Effector memory CD8-positive, alpha-beta T cell (primary cell): ENCODE measurements around the gene DMWD.

Experiments used
- ATAC-seq: fragments of 150-1000 bp; cut with Tn5 transposase; replicated peaks from 2 replicates; pipeline ENCODE4 v1.10.0; 2021; ENCODE audit warnings: mild to moderate bottlenecking, moderate library complexity
- DNase-seq, 3 experiments: peaks; one replicate each; pipeline ENCODE4 v3.0.0; 2021
- H3K27ac Mint-ChIP-seq, 2 donors: one replicate each; pipeline ENCODE4 v1.8.0; 2022; ENCODE audit warnings: mild to moderate bottlenecking in 2 of 2, mixed read lengths in 2 of 2, moderate library complexity in 2 of 2
- H3K27me3 Mint-ChIP-seq, 2 donors: one replicate each; pipeline ENCODE4 v1.8.0; 2022; ENCODE audit warnings: mixed read lengths in 2 of 2
- H3K36me3 Mint-ChIP-seq: one replicate; pipeline ENCODE4 v1.8.0; 2022; ENCODE audit warnings: mild to moderate bottlenecking, moderate library complexity, mixed read lengths; ENCODE audit not compliant: insufficient read depth
- H3K4me1 Mint-ChIP-seq, 2 donors: one replicate each; pipeline ENCODE4 v1.8.0; 2022; ENCODE audit warnings: low read depth in 2 of 2, mixed read lengths in 2 of 2
- H3K4me3 Mint-ChIP-seq, 2 donors: one replicate each; pipeline ENCODE4 v1.8.0; 2022; ENCODE audit warnings: mild to moderate bottlenecking in 2 of 2, mixed read lengths in 2 of 2, moderate library complexity in 2 of 2
- H3K9me3 Mint-ChIP-seq, 2 donors: one replicate each; pipeline ENCODE4 v1.8.0; 2022; ENCODE audit warnings: mixed read lengths in 2 of 2
- total RNA-seq, 9 experiments: gene quantifications; one replicate each; lab custom pipeline; 2026; lab: John Stamatoyannopoulos, UW

DMWD gene, protein sequence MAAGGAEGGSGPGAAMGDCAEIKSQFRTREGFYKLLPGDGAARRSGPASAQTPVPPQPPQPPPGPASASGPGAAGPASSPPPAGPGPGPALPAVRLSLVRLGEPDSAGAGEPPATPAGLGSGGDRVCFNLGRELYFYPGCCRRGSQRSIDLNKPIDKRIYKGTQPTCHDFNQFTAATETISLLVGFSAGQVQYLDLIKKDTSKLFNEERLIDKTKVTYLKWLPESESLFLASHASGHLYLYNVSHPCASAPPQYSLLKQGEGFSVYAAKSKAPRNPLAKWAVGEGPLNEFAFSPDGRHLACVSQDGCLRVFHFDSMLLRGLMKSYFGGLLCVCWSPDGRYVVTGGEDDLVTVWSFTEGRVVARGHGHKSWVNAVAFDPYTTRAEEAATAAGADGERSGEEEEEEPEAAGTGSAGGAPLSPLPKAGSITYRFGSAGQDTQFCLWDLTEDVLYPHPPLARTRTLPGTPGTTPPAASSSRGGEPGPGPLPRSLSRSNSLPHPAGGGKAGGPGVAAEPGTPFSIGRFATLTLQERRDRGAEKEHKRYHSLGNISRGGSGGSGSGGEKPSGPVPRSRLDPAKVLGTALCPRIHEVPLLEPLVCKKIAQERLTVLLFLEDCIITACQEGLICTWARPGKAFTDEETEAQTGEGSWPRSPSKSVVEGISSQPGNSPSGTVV
- total RNA-seq: 23.7 to 40.8 (median 28.7) reads per million in 9 experiments

DNA sequence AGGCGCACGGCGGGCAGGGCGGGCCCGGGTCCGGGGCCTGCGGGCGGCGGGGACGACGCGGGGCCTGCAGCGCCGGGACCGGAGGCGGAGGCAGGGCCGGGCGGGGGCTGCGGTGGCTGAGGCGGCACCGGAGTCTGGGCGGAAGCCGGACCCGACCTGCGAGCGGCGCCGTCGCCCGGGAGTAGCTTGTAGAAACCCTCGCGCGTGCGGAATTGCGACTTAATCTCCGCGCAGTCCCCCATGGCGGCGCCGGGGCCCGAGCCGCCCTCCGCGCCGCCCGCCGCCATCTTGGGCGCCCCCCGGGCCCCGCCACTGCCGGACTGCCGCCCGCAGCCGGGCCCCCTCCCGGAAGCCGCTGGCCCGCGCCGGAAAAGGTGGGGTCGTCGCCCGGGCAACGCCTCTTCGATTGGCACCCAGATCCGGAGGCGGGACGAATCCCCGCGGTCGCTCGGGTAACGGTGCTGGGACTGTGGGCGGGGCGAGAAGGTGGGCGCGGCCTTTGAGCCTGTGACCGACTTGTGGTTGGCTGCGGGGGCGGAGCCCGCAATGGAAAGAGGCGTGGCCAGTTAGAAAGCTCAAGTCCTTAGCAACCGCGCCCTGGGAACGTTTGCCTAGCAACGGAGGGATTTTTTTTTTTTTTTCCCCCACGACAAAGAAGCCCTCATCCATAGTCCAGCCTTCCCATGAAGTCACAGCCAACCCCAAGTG, at the start of gene DMWD:
DMWD (minus strand) TSS at position 376 of the 708 bp plus-strand sequence; CDS start at position 287, 89 bp downstream.
- H3K36me3 Mint-ChIP-seq: peaks cover 44% of the 10 kb centered on the region
- H3K27me3 Mint-ChIP-seq: peaks cover 0 to 32% of the 10 kb centered on the region in 2 donors
- ATAC-seq: peak; percentile 90
- no peaks in the 10 kb centered on the region for H3K9me3 Mint-ChIP-seq
- H3K4me3 Mint-ChIP-seq: peak within 1 kb of the TSS; percentile 81 to 89
- DNase-seq: peak; percentile 99 to 100 (median 99)
- H3K27ac Mint-ChIP-seq: peak within 1 kb of the TSS; percentile 73 to 93
- peaks cover 36 to 42% of the 10 kb centered on the region in 2 donors for H3K4me1 Mint-ChIP-seq

DNA sequence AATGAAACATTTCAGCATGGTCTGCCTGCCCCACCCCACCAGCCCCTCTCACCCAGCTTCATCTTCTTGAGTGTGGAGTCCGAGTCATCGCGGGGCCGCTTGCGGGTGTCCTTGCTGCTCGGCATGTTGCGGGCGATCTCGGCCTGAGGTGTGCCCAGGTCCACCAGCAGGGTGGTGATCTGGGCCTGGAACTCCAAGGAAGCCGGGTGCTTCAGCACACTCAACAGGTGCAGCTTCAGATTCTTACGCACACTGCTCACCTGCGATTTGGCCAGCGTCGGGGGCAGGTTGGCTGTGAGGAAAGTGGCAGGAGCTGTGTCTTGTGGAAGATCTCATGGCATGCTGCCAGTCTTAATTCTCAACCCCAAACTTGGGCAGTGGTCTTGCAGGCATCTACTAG, 49.6 kb upstream of the DMWD start:
- Mint-ChIP-seq H3K4me3 (no peak overlapping the region), H3K4me1 (peaks cover 0 to 17% of the 10 kb centered on the region in 2 donors), H3K9me3 (no peaks in the 10 kb centered on the region), H3K27me3 (no peaks in the 10 kb centered on the region), H3K27ac (no peak overlapping the region), H3K36me3 (peaks cover 95% of the 10 kb centered on the region)
- no peak for ATAC-seq
- DNase-seq: no peak

DNA sequence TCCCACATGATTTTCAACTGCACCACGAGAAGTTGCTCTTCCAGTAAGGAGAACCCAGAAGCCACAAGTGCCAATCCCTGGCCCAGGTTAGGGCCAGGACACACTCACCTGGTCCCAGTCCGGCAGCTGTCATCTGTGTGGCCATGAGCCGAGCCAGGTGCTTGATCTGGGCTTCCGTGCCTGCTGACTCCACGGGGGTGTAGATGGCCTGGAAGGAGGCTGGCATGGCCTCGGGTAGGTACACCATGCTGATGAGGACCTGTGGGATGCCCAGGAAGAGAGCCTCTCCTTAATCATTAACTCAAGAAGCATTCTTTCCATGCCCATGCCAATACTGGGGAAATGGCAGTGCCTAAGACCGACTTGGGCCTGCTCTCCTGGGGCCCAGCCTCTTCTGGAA, 42.3 kb upstream of the DMWD start:
- ATAC-seq: no peak
- H3K27ac Mint-ChIP-seq: peak overlapping the region in 1 of 2 donors; percentile 74
- H3K9me3 Mint-ChIP-seq: no peaks in the 10 kb centered on the region
- DNase-seq: no peak
- H3K27me3 Mint-ChIP-seq: no peaks in the 10 kb centered on the region
- peaks cover 0 to 3% of the 10 kb centered on the region in 2 donors for H3K4me1 Mint-ChIP-seq
- H3K4me3 Mint-ChIP-seq: no peak overlapping the region
- H3K36me3 Mint-ChIP-seq: peaks cover 98% of the 10 kb centered on the region

DNA sequence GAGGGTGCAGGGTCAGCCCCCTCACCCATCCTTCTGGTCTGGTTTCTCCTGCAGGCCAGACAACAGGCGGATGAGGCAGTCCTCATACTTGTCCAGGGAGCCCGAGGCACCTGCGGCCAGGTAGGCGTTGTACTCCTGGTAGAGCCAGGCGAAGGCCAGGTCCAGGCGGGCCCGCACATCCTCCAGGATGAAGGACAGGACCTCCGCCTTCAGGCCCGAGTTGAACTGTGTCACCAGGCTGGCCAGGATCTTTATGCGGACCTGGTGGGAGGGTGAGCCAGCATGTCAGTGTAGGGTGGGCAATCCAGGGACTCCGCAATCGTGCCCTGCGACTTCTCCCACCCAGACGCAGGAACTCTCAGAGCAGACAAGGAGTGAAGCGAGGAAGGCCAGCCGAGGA, 36.3 kb upstream of the DMWD start:
- H3K9me3 Mint-ChIP-seq: no peaks in the 10 kb centered on the region
- DNase-seq: no peak
- ATAC-seq: no peak
- H3K36me3 Mint-ChIP-seq: peaks cover 66% of the 10 kb centered on the region
- no peak overlapping the region for H3K27ac Mint-ChIP-seq
- H3K27me3 Mint-ChIP-seq: no peaks in the 10 kb centered on the region
- no peaks in the 10 kb centered on the region for H3K4me1 Mint-ChIP-seq
- H3K4me3 Mint-ChIP-seq: no peak overlapping the region

DNA sequence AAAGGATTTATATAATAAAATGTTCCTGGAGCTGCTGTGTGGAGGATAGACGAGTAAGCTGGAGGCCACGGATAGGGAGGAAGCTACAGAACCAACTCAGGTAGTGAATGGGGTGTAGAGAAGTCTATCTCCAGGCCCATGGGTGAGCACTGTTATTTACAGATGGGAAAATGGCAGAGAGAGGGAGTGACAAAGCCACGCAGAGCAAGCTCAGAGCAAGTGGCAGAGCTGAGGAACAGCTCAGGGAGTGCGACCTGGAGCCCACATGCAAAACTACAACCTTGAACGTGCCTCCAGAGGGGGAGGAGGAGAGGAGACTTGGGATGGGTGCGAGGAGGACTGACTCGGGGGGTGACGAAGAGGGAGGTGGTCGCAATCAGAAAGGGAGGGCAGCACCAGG, 35.9 kb upstream of the DMWD start:
- H3K27ac Mint-ChIP-seq: no peak overlapping the region
- no peak overlapping the region for H3K4me3 Mint-ChIP-seq
- H3K27me3 Mint-ChIP-seq: no peaks in the 10 kb centered on the region
- ATAC-seq (no peak), DNase-seq (no peak)
- no peaks in the 10 kb centered on the region for H3K4me1 Mint-ChIP-seq
- H3K9me3 Mint-ChIP-seq: no peaks in the 10 kb centered on the region
- peaks cover 61% of the 10 kb centered on the region for H3K36me3 Mint-ChIP-seq

DNA sequence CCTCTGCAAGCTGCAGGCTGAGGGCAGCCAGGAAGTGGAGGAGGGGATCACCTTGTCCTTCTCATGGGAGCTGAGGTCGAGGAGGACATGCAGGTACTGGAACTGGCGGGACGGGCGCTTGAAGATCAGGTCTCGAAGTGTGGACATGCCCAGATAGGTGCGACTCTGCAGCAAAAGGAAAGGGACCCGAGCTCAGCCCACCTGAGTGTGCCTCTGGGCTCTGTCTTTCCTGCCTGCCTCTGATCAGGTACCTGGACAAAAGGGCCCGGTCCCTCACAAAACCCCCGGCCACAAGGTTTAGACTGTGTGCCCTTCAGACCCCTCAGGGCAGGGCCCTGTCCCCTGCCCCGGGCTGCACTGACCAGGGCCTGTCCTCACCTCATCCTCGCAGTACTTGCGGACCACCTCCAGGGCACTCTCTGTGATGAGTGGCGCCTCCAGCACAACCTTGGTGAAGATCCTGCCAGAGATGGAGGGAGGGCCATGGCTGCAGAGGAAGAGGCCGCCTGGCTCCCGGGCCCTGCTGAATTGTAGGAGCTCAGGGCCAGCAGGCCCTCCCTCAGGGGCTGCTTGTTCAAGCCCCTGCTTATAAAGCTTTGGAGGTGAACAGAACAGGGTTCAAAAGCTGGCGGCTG, 34.9 kb upstream of the DMWD start:
- DNase-seq (no peak), ATAC-seq (no peak)

DNA sequence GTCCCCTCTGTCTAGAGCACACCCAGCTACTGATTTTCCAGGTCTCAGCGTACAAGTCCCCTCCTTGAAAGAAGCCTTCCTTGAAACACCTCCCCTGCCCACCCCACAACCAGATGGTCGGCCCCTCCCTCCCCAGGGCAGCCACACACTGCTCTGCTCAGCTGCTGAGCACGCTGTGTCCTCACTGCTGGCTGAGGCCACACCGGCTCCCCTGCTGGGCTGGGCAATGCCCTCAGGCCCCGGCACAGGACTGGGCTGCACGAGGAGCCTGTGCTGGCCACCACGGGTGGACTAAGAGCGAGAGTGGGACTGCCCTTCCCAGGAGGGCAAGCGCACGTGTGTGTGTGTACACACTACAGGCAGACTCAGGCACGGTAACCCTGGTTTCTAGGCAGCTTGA, 34.3 kb upstream of the DMWD start:
- no peak for ATAC-seq
- Mint-ChIP-seq H3K4me1 (peaks cover 0 to 2% of the 10 kb centered on the region in 2 donors), H3K27ac (no peak overlapping the region), H3K36me3 (peaks cover 45% of the 10 kb centered on the region), H3K27me3 (no peaks in the 10 kb centered on the region), H3K9me3 (no peaks in the 10 kb centered on the region), H3K4me3 (no peak overlapping the region)
- DNase-seq: no peak

More for the DNA sequence above, 34.9 kb upstream of the DMWD start:
- Mint-ChIP-seq H3K27me3 (no peaks in the 10 kb centered on the region), H3K36me3 (peaks cover 52% of the 10 kb centered on the region), H3K27ac (peak overlapping the region in 1 of 2 donors; percentile 20), H3K4me1 (peaks cover 0 to 2% of the 10 kb centered on the region in 2 donors), H3K4me3 (no peak overlapping the region), H3K9me3 (no peaks in the 10 kb centered on the region)

DNA sequence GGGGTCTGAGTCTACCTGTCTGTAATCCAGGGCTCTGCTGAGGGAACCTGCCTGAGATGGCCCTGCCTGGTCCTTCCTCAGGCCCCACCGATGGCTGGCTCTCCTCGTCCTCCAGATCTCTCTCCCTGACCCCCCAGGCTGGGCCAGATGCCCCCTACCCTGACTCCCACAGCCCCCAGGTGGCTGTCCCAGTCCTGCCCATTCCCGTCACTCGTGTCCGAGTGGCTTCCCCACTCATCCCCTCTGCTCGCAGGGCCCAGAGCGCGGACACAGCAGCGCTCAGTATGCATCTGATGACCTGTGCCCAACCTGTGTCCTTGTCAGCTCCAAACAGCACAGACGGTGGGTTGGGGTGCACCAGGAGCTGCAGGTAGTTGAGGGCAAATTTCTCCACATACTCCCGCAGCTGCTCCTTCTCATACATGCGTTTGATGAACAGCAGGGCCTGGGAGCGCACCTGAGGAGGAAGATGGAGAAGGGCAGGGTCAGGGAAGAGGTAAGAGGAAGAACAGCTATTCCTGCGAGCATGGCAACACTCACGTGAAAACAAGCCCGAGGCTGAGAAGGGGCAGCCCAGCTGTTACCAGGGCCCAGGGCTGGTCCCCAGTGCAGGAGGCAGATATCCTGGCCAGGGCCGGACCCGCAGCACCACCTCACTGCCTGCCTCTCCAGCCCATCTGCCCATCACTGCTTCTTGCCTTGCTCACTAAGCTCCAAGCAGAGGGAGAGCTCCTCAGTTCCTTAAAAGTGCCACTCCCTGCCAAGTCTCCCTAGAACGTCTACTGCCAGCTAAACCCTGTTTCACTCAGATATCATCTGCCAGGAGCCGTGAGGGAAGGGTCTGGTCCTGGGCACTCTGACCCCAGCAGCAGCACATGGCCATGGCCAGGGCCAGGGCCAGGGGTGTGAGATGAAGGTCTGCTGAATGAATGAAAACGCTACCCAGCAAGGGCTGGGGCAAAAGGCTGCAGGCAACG, 33.6 kb upstream of the DMWD start:
- ATAC-seq: no peak
- Mint-ChIP-seq H3K27me3 (no peaks in the 10 kb centered on the region), H3K9me3 (no peaks in the 10 kb centered on the region), H3K27ac (no peak overlapping the region), H3K4me3 (no peak overlapping the region), H3K36me3 (peaks cover 38% of the 10 kb centered on the region), H3K4me1 (peaks cover 0 to 3% of the 10 kb centered on the region in 2 donors)
- no peak for DNase-seq

DNA sequence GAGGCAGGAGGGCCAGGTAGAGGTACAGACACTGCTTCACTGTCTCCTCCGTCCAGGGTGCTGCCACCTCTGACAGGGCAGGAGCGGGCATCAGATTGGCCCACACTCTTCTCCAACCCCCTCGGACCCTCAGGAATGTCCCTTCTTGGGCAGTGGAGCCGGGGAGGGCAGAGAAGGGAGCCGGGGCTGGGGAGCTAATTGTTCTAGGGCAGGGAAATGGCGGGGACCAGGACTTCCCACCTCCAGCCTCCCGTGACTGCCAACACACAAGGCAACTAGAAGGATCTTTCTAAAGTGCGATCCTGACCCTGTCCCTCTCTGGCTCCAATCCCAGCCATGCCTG, 32.6 kb upstream of the DMWD start:
- DNase-seq (no peak), ATAC-seq (no peak)
- Mint-ChIP-seq H3K27me3 (no peaks in the 10 kb centered on the region), H3K27ac (no peak overlapping the region), H3K9me3 (no peaks in the 10 kb centered on the region), H3K36me3 (peaks cover 30% of the 10 kb centered on the region), H3K4me1 (peaks cover 0 to 3% of the 10 kb centered on the region in 2 donors), H3K4me3 (no peak overlapping the region)

DNA sequence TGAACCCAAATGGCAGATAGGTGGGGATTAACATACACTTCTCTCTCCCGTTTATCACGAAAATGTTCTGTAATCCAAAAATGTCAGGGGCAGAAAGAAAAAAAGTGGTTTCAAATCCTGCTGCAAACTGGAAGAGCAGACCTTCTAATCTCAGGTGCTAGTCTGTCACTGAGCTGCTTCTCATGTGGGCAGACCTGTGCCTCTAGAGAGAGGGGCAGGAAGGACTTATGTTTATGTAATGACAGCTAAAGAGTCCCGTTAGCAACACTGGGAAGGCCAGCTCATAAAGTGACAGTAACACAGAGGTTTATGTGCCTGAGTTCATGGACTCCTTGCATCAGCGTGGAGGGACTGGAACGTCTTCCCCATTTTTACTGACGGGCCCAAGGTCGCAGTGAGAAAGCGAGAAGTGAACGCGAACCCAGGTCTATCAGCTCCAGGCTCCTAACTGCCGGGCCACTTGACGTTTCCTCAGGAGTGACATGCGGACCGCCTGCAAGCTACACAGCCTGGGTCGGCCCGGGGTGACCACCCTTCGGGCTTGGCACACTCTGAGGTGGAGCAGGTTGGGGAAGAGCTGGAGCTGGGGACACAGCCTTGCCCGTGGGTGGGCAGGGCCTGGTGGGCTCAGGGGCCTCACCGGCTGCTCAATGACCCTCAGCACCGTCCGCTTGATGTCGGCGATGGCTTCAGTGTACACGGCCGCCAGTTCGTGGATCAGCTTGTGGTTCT, 32.1 kb upstream of the DMWD start:
- no peak for ATAC-seq
- no peaks in the 10 kb centered on the region for H3K9me3 Mint-ChIP-seq
- peaks cover 0 to 3% of the 10 kb centered on the region in 2 donors for H3K4me1 Mint-ChIP-seq
- H3K27me3 Mint-ChIP-seq: no peaks in the 10 kb centered on the region
- no peak overlapping the region for H3K27ac Mint-ChIP-seq
- no peak overlapping the region for H3K4me3 Mint-ChIP-seq
- H3K36me3 Mint-ChIP-seq: peaks cover 27% of the 10 kb centered on the region
- DNase-seq: no peak

DNA sequence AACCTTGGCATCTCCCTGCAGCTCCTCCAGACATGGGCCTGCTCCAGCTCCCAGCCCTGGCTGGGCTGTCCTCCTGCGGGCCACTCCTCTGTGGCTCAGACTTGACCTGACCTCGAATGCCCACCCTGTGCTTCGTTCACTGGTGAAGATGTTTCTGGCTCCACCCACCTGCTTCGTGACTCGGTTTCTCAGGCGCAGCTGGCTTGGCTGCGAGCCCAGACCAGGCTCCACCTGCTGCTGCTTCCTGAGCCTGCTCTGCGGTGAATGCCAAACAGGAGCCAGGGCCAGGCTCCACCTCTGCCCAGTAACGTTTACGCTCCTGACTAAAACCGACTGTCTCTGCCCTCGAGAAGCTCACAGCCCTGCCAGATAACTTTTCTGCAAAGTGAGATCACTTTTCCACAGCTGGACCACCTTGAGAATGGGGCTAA, 31.4 kb upstream of the DMWD start:
- no peaks in the 10 kb centered on the region for H3K27me3 Mint-ChIP-seq
- ATAC-seq (no peak), DNase-seq (no peak)
- no peak overlapping the region for H3K27ac Mint-ChIP-seq
- peaks cover 20% of the 10 kb centered on the region for H3K36me3 Mint-ChIP-seq
- no peak overlapping the region for H3K4me3 Mint-ChIP-seq
- H3K9me3 Mint-ChIP-seq: no peaks in the 10 kb centered on the region
- H3K4me1 Mint-ChIP-seq: peaks cover 0 to 3% of the 10 kb centered on the region in 2 donors

DNA sequence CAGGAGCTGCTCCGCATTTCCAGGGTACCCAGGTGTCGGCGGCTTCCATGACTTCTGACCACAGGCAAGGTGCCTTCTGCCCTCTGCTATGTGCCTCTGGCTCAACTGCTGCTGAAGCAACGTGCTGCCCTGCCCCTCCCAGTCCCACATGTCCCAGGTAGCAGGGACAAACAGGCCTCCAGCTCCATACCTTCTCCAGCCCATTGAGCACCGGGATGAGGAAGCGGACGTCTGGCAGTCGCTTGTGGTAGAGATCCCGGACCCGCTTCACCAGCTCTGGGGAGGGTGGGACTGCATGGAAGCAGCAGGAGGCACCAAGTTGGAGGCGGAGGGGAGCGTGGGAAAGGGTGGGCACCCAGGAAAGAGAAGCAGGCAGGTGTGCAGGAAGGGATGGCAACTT, 30.5 kb upstream of the DMWD start:
- no peaks in the 10 kb centered on the region for H3K9me3 Mint-ChIP-seq
- H3K27me3 Mint-ChIP-seq: no peaks in the 10 kb centered on the region
- no peak overlapping the region for H3K4me3 Mint-ChIP-seq
- DNase-seq (no peak), ATAC-seq (no peak)
- peaks cover 13% of the 10 kb centered on the region for H3K36me3 Mint-ChIP-seq
- H3K27ac Mint-ChIP-seq: no peak overlapping the region
- peaks cover 0 to 3% of the 10 kb centered on the region in 2 donors for H3K4me1 Mint-ChIP-seq
